Thyroid gland (tissue), 4 donors: ENCODE data around the gene FAM83E.

ENCODE experiments used
- POLR2A ChIP-seq, 2 donors: fragments of 450-650 bp; IDR thresholded peaks; one replicate each; pipeline ENCODE4 v1.6.1; 2017; ENCODE audit warnings: antibody characterized with exemption in 2 of 2, mild to moderate bottlenecking in 2 of 2, moderate library complexity in 1 of 2
- TF ChIP-seq, protein P1 (sequence below), 6 experiments: fragments of 200-600 bp in 3 of 6; fragments of 450-650 bp in 3 of 6; sonication (generic) in 3 of 6; IDR thresholded peaks; one replicate each; pipeline ENCODE4 v1.5.1; 2016 to 2019; ENCODE audit warnings: antibody characterized with exemption in 6 of 6, mild to moderate bottlenecking in 2 of 6, inconsistent platforms in 1 of 6, moderate library complexity in 1 of 6

DNA sequence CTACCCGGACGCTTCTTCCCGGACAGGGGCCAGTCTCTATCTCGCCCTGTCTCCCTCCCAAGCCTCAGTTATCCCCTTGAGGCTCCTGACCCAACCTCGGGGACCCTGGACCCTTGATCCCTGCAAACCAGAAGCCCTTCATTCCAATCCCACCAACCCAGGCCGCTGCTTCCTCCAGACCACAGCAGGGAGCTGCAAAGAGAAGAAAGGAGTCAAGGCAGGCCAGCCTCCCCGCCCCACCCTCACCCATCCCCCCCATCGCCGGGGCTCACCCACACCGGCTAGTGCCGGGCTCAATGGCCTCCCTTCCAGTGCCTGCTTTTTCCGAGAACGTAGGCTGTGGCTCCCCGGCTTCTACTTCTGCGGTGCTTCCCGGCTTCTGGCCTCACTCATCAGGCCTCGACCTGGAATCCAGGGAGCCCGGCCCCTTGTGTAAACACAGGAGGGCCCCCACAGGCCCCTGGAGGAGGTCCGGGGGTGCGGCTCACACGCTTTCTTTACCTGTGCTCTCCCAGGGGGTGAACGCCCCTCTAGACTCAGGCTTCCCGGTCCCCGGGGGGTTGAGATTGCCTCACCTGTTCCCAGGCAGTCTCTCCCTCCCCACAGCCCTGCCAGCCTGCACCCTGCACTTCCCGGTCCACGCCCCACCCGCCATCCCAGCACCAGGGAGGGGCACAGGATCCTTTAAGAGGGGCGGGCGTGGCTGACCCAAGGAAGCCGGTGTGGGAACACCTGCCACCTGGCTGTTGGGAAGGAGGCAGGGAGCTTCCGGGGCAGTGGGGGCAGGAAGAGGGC is at the start of gene FAM83E:
- TF ChIP-seq, protein P1, sequence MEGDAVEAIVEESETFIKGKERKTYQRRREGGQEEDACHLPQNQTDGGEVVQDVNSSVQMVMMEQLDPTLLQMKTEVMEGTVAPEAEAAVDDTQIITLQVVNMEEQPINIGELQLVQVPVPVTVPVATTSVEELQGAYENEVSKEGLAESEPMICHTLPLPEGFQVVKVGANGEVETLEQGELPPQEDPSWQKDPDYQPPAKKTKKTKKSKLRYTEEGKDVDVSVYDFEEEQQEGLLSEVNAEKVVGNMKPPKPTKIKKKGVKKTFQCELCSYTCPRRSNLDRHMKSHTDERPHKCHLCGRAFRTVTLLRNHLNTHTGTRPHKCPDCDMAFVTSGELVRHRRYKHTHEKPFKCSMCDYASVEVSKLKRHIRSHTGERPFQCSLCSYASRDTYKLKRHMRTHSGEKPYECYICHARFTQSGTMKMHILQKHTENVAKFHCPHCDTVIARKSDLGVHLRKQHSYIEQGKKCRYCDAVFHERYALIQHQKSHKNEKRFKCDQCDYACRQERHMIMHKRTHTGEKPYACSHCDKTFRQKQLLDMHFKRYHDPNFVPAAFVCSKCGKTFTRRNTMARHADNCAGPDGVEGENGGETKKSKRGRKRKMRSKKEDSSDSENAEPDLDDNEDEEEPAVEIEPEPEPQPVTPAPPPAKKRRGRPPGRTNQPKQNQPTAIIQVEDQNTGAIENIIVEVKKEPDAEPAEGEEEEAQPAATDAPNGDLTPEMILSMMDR (IDR thresholded peaks at IDR 0.05) = no peak
- TF ChIP-seq POLR2A (IDR thresholded peaks at IDR 0.05) = no peak
